TTC549 (cell line): Measurements from ENCODE around the gene SNX13.

ENCODE experiments used
- FAIRE-seq: peaks from 2 replicates; lab custom pipeline; 2012; peaks lifted over from hg19 to GRCh38; lab: Jason Lieb, UNC

SNX13 gene

DNA sequence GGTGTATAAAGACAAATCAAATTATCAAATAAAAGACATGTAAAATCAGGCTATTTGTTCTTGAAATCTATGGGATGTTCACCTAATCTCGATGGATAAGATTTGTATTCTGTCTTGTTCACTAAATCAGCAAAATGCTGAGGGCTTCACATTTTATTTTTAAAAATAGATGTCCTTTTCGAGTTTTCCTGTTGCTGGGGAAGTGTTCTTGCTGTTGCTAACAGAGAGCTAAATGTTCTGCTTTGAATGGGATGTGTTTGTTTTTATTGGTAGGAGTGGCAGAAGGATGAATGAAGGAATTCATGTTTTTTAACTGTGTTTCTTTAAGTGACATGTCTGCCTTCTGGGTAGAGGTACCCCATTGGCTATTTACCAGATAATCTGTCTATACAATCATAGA, 7.3 kb upstream of the SNX13 start:
- no peak for FAIRE-seq

DNA sequence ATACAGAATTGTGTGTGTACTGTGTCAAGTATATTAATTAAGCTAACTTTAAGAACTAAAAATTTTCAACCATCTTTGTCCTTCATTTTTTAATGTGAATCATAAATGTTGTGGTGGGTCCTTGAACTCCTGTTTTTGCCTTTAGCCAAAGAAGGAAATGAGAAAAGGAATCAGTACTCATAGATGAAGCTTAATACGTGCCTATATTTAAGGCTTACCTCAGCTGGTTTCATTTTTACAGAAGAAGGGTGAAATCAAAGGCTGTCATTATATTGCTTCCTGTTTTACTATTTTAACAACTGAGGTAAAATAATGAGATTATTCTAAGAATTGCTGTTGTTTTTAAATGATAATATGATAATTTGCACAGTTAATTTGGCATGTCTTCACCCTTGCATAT, 6.3 kb upstream of the SNX13 start:
- no peak for FAIRE-seq

DNA sequence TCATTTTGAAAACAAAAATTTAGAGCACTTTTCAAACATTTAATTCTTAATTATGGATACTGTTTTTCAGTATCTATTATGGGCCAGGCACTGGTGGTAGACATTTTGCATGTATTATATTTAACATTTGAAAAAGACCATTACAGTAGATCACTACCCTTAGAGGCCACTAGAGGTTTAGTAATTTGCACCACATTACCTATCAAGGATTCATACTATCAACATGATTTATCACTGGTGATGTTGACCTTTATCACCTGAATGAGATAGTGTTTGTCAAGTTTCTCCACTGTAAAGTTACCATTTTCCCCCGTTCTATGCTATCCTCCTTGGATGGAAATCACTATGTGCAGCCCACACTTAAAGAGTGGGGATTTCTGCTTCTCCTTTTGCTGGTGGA, 4.4 kb upstream of the SNX13 start:
- FAIRE-seq: no peak

DNA sequence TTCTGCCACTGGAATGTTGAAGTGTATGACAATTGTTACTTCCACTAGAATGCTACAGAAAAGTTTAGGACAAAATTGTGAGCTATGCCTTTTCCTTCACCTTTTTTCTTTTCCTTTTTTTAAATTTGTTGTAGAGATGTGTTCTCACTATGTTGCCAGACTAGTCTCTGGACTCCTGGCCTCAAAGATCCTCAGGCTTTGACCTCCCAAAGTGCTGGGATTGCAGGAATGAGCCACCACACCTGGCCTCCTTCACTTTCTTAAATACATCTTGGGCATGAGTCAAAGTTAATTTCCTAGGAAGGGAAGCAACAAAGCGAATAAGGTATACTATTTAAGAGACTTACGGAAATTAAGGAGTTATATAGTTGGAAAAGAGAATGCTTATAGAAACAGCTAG, 2.7 kb upstream of the SNX13 start:
- no peak for FAIRE-seq

DNA sequence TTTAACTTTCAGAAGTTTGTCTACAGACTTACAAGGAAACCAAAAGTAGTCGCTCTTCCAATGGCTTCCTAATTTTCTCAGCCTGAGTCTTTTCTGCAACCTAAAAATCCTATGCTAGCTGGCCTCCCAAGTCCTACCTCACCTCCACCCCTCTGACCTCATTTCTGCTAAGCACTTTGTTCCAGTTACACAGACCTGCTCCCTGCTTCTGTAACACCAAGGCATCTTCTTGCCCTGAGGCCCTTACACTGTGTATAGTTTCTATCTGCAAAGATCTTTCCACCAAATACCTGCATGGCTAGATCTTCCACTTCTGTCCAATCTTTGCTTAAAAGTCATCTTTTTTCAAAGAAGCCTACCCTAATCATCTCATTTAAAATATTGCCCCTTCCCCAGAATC, 1.9 kb upstream of the SNX13 start:
- no peak for FAIRE-seq

DNA sequence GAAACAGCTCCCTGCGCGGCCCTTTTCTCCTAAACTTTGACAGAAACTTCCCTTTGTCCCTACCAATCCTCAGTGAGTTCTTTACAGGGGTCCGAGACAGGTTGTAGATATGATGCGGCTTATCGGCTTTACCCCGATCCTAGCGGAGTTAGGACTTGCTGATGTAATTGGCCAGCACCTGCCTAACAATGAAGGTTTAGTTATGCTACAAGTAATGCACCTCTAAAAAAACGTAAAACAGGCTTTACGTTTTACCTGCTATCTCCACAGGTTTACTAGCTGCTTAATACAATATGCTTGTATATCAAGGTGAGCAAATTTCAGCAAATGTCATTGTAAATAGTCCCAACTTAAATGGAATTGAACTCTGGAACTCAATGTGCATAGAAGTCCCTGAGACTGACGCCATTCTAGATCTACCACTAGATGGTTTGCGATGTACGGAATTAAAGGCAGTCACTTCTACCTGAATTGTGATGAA, 697 bp upstream of the SNX13 start:
- FAIRE-seq: no peak

DNA sequence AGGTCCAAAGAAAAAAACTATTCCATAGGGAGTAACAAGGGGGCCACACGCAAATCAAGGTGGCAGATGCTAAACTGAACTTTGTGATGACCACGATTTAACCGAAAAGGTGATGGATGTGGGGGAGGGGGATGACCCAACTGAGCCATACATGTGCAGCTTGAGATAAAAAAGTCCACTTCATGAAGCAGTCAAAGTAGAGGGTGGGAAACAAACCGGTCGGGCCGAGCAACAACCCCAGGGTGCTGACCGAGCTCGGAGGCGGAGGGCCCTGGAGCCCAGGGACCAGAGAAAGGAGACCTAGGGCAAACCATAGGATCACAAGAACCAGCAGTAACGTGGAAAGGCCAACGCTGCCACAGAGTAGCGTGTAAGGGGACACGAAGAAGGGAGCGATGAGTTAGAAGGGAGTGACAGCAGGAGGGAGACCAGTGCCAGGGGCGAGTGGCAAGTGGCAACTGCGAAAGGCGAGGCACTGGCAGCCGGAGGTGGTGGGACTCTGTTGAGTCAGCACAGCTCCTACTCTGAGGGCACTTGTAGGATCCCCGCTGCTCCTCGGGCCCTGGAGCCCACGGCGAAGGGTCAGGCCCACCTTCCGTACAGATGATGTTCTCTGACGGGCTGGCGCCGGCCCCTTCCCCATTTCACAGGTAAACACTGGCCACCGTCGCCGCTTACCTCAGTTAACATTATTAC, 540 bp downstream of the SNX13 start:
- FAIRE-seq: no peak

DNA sequence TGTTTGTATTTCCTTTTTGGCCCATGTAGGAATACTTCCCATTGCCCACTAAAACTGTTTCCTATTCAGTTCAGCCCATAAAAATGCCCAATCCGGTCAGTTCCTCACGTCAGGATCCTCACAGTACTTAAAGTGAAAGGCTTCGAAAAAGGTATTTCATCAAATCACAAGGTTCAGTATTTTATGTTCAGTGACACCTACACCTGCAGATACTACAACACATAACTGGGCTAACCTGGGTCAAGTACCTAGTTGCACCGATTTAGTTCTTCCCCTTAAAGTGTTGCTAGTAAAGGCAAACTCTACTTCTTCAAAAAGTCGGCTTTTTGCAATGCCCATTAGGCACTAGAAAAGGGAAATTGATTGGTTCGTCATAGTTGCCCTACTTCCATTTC, 1.1 kb downstream of the SNX13 start:
- FAIRE-seq: no peak

DNA sequence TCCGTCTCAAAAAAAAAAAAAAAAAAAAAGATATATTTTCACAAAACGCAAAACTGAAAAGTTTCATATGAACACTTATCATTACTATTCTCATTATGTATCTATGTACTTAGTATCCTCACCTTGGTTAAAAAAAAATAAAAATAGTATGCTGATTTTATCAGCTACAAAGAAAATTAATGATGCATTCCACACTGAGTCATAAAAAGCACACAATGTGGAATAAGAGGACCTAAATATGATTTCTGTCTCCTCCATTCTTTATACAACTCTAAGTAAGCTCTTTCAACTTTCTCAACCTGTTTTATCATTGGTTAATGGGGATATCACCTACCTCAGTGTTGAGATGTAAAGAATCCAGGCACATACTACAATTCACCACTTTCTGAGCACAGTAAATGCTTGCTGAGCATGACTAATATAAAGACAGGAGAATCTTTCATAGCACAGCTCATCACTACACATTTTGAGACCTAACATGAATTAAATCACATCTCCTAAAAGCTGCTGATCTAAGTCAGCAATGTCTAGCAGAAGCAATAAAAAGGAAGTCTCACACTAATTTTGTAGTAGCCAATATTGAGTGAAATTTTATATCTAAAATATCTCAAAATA, 2.7 kb downstream of the SNX13 start:
- FAIRE-seq: no peak

DNA sequence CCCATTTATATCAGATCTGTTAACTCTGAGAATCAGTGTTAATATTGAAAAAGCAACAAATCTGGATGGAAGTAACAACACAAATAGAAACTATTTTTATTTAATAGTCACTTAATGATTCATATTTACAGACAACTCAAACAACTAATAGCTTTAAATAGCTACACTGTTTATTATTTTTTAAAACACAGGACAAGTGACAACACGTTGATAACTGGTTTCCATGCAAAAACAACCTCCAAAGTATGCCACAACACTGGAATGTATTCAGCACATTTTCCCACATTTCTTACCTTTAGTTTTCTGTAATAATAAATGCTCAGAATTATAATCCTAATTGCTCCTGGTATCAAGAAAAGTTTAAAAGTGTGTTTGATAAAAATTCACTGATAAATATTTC, 4.0 kb downstream of the SNX13 start:
- FAIRE-seq: no peak

DNA sequence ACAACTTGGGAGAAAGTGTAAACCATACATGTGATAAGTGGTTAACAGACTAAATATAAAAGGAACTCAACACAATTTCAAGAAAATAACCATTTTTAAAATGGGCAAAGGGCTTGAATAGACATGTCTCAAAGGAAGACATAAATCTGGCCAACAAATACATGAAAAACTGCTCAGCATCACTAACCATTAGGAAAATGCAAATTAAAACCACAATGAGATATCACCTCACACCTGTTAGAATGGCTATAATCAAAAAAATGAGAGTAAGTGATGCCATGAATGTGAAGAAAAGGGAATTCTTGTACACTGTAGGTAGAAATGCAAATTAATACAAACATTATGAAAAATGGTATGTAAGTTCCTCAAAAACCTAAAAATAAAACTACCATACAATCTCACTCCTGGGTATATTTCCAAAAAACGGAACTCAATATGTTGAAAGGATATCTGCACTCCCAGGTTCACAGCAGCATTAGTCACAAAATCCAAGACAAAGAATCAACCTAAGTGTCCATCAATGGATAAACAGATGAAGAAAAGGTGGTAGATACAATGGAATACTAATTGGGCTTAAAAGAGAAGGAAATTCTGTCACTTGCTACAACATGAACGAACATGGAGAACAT, 5.6 kb downstream of the SNX13 start:
- FAIRE-seq: no peak

DNA sequence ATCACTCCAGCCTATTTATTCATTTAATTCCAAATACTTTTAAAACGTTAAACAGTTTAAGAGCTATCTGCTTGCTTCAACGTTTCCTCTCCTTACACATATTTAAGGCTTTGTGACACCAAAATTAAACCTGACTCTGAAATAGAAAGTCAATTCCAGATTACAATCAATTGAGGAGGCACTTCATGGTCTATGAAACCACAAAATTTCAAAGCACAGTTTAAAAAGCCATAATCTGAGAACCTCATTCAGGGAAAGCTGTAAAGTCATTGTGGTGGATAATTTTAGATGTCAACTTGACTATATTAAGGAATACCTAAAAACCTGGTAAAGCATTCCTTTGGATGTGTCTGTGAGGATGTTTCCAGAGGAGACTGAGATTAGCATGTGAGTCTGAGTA, 6.2 kb downstream of the SNX13 start:
- FAIRE-seq: no peak

DNA sequence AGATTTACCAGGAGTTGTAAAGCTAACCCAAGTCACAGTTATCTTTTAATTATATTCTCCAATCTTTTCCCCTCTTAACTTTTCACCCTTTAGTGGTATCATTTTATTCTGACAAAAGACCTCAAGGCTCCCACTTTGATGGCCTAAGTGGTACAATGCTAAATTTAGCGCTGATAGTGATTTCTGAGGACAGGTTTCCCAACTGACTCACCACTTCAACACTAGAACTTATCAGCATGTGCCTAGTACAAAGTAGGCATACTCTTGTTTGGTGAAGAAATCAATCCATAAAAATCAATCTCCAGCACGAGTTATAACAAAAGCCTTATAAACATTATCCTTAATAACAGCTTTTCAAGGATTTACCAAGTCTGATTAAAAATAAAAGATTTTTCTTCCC, 7.5 kb downstream of the SNX13 start:
- FAIRE-seq: no peak

DNA sequence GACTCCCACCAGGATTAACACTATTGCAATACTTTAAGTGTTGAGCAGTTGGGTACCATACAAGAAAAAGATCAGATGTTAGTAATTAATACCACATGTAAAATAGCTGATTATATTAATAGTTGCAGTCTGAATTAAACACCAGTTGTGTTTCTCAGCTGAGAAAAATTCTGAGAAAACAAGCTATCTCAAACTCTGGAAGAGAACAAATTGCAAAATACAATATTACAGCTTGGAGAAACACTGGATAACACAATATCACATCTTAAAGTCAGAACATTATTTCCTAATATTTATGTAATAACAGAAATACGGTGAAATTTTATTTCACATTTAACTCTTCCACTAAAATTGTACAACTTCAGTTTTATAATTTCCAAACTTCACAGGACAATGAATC, 9.2 kb downstream of the SNX13 start:
- no peak for FAIRE-seq

DNA sequence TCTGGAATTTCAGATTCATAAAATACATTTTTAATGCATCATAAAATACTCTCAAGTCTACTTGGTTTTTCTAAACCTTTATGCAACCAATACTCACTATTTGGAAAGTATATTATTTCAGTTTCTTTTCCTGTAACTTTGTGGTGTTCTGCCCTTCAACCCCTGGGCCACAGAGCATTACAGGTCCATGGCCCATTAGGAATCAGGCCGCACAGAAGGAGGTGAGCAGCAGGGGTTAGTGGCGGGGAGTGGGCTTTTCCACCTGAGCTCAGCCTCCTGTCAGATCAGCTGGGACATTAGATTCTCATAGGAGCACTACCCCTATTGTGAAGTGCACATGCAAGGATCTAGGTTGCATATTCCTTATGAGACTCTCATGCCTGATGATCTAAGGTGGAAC, 9.7 kb downstream of the SNX13 start:
- FAIRE-seq: no peak

DNA sequence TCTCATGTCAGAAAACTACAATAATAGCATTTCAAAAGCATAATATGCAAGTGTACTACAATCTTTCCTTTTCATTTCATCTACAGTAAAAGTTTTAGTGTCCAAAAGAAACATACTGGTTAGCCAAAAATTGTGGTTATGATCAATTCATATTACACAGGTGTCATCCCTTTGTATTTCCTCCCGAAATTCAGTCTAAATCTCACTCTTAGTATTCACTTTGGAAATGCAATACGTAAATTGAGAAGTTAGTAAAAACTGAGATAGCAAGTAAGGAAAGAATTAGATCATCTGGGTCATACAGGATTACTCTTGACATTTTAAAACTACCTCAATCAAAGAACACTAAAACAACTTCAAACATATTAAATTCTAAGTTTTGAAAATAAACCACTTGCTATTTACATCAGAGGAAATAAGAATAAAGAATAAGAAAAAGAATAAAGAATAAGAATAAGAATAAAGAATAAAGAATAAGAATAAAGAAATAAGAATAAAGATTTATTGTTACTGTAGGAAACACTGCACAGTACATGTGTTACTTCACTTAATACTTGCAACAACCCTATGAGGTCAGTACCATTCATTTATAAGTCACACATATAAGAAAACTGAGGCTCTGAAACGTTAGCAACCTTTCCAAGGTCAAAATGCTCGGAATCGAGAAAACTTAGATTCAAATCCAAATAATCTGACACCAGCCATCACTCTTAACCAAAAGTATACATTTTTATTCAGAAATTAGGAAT, 10.5 kb downstream of the SNX13 start:
- no peak for FAIRE-seq

DNA sequence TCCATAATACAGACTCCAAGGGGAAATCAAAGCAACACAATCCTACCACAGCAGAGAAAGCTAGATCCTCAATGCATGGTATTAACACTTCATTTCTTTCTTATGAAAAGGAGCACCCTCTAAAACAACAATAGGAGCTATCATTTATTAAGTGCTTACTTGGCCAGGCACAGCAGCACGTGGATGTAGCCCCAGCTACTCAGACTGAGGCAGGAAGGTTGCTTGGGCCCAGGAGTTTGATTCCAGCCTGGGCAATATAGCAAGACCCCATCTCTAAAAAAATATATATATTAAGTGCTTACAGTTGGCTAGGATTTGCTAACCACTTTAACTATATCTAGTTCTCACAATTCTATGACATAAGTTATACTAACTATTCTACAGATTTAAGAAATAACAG, 12.2 kb downstream of the SNX13 start:
- FAIRE-seq: no peak

DNA sequence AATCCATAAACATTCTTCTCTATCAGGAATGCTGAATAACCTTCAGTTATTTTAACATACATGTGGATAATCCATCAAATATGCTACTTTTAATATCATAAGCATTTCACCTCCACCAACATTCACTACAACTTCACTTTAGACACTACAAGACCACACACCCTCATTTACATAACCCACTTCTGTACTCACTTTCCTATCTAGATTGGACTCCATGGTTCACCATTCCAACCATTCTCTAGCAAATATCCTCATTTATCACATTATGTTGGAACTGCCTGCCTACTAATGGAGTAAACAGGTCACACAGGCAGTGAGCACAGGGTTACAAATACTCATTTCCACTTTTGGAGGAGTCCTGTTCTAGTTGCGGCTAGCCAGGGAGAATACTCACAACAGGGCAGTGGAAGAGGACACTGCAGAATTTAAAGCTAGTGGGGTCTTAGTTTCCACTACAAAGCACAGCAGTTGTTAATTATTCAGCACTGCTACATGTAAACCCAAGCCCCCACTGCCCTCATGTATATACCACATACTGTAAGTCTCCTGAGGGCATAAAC, 18.4 kb downstream of the SNX13 start:
- FAIRE-seq: no peak

DNA sequence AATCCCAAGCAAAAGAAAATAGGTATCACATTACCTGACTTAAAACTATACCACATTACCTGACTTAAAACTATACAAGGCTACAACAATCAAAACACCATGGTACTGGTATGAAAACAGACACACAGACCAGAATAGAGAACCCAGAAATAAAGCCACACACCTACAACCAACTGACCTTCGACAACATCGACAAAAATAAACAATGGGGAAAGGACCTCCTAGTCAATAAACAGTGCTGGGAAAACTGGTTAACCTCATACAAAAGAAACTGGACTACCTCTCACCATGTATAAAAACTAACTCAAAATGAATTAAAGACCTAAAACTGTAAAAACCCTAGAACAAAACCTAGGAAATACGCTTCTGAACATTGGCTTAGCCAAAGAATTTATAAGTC, 22.5 kb downstream of the SNX13 start:
- no peak for FAIRE-seq

DNA sequence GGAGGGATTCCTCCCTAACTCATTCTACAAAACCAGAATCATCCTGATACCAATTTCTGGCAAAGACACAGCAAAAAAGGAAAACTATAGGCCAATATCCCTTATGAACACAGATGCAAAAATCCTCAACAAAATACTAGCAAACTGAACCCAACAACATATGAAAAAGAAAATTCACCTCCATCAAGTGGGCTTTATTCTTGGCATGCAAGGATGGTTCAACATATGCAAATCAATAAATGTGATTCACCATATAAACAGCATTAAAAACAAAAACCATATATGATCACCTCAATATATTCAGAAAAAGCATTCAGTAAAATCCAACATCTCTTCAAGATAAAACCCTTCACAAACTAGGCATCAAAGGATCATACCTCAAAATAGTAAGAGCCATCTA, 23.5 kb downstream of the SNX13 start:
- FAIRE-seq: no peak

DNA sequence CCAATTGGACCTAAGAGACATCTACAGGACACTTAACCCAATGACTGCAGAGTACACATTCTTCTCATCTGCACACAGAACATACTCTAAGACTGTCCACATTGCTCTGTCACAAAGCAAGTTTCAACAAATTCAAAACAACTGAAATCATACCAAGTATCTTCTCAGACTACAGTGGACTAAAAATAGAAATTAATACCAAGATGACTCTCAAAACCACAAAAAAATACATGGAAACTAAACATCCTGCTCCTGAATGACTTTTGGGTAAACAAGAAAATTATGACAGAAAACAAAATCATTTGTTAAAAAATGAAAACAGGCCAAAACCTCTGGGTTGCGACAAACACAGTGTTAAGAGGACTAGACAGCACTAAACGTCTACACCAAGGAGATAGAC, 24.5 kb downstream of the SNX13 start:
- no peak for FAIRE-seq

DNA sequence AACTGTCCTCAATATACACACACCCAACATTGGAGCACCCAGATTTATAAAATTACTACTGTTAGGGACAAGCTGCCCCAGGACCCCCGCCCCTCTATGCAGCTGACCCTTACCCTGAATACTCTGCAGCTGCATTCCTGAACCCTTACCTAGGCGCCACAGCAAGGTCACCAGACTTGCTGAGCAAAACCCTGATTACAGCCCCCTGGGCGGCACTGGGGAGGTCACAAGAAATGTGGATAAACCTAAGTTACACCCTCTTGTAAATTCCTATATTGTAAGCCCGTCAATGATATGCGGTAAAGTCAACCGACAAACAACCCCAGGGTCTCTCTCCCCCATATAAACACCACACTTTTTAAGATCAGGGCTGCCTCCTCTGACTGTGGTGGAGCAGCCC, 25.1 kb downstream of the SNX13 start:
- no peak for FAIRE-seq

DNA sequence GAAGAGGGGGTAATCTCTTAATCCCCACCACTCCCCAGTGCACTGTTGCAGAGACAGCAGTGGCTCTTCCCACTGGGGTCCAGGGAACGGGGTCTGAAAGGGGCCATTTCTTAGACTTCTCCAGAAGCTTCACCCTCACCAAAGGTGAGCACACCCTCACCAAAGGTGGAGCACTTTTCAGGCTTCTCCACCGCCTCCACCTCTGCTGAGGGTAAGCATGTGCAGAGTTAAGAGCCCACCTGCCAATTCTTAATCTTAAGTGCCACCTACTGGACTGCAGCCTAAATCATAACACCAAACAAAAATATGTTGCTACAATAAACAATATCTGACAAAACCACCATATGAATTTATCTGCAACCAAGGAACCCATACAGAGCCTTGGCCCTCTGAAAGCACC, 27.0 kb downstream of the SNX13 start:
- no peak for FAIRE-seq
